Esophagus mucosa (tissue), 1 donor: Measurements from ENCODE around the gene RAD18. TPM values are rescaled to one million over a fixed set of nuclear protein-coding genes. Genes with fewer than 3 reads are reported as not detected.

Experiments used
- ATAC-seq: fragments of 200-7000 bp; cut with Tn5 transposase; one replicate; pipeline ENCODE4 v1.9.1; 2020
- total RNA-seq: library from RNA; stranded (reverse); gene quantifications from one replicate; pipeline ENCODE4 v1.2.4, GENCODE V29; 2023
- donor health status: DM: yes; HTN: yes; CAD: no.

Gene RAD18, protein sequence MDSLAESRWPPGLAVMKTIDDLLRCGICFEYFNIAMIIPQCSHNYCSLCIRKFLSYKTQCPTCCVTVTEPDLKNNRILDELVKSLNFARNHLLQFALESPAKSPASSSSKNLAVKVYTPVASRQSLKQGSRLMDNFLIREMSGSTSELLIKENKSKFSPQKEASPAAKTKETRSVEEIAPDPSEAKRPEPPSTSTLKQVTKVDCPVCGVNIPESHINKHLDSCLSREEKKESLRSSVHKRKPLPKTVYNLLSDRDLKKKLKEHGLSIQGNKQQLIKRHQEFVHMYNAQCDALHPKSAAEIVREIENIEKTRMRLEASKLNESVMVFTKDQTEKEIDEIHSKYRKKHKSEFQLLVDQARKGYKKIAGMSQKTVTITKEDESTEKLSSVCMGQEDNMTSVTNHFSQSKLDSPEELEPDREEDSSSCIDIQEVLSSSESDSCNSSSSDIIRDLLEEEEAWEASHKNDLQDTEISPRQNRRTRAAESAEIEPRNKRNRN
- total RNA-seq: 9.4 TPM

DNA sequence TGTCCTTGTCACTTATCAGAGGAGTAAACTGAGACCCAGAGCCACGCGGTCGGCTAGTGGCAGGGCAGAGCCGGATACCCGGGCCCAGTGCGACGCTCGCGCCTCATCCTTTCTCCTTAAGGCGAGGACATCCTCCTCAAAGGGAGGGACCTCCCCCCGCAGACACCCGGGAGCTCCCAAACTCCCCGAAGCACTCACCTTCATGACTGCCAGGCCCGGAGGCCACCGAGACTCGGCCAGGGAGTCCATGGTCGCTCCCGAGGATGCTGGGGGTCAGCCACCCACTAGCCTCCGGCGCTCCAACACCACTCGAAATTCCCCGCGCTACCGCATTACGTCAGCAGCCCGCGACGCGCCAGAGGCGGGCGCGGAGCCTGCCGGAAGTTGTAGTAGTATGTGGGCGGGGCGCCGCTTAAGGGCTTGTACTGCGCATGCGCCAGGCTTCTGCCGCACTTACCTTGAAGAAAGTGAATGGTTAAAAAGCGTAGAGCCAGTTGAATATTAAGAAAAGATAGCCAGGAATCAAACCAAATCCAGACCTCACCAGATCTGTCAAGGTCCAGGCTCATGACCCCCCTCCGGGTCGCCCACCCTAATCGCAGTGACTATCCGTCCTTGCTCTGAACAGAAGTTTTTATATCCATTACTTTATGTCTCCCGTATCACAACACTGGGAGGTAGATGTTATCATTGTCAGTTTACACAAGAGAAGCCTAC is at the start of gene RAD18:
TSS of gene RAD18 (minus strand) at position 336 of the 717 bp plus-strand sequence. CDS start at position 249, 87 bp downstream.
- ATAC-seq: peak; percentile 93

DNA sequence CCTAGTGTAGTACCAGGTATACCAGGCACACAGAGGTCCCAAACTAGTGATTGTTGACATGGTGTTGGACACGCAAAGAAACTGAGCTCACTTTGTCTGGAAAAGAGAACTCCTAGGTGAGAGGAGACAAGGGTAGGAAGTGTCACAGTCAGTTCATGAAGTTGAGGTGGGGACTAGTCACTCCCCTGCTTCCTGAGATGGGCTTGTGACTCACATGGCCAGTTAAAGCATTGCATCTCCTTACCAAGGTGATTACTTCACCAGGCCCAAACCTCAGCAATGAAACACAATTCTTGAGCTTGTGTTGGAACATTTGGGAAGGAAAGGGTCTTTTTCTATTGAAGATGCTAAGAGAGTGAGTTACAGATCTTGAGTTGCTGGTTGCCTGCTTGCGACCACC is 49.2 kb upstream of the RAD18 start:
- no peak for ATAC-seq

DNA sequence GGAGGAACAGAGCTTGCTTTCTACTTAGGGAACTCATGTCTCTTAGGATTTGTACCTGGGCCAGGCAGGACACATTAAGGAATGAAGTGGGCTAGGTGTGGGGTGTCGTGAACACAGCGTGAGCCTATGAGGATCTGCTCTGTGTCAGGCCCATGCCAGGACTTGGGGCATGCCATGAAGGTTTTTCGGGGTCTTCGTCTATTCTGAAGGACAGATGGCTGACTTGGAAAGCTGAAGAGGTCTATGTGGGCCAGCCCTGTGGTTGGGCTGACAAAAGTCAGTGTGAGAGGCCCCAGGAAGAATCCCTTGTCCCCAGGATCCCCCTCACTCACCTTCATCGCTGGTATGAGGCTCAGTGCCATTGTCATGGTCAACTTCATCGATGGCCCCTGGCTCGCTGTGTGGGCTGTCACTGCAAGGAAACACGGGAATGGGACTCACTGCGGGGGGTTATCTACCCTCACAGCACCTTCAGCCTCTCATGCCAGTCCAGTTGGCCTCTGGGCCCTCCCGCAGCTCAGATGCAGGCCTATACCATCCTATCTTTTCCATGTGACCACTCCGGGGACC is 46.8 kb upstream of the RAD18 start:
- no peak for ATAC-seq

DNA sequence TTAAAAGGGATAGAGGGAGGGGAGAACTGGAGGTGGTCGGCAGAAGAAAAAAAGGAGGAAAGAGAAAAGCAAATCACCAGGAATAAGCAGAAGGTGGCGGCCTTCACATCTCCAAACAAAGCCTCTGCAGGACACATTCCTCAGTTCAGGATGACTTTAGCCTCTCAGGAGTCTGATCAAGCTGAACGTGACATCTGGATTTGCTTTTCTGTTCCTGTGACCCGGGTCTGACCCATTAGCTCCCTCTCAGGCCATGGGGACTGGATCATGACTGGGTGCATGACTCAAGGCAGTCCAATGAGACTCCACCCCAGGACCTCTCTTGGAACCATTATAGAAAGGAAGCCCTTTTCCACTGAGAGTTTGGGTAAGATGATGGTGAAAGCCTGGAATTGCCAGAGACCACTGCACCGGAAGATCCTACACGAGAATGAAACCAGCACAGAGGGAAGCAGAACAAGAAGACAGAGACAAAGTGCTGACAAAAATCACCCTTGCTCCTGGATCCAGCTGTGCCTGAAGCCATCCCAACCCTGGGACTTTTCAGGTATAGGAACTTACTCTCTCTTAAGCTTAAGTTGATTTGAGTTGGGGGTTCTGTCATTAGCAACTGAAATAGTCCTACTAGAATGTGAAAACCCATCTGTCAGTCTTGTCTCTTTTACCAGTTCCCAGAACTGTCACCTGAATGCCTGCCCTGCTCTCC is 45.4 kb upstream of the RAD18 start:
- no peak for ATAC-seq

DNA sequence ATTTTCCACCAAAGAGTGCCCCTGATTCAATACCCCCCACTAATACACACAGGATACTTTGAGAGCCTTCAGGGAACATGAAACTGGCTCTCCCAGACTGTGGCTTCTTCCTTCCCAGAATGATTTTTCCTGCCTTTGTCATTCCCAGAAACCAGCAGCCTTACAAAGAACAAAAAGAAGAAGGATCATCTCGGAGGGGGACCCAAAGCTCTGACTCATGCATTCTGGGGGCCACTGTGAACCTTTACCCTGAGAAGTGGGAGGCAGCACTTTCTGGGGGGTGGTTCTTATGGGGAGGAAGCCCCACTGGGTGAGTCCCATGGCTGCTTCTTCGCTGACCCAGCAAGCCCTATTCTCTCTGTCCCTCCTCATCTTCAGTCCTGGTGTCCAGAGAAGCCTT is 44.7 kb upstream of the RAD18 start:
- ATAC-seq: no peak

DNA sequence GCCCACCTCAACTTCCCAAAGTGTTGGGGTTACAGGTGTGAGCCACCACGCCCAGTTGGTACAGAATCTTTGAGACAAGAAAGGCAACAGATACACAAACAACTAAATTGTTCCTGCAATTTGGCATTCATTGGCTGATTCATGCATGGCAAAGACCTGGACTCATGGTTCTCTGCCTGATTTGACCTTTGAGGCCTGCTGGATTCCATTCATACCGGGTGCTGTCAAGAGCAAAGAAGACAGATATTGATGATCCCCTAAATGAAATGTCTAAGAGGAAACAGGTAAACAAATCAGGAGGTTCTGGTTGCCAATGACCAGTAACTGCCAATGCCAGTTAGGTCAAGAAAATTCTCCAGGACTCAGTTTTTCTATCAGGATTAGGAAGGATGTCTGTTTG is 43.9 kb upstream of the RAD18 start:
- ATAC-seq: no peak

DNA sequence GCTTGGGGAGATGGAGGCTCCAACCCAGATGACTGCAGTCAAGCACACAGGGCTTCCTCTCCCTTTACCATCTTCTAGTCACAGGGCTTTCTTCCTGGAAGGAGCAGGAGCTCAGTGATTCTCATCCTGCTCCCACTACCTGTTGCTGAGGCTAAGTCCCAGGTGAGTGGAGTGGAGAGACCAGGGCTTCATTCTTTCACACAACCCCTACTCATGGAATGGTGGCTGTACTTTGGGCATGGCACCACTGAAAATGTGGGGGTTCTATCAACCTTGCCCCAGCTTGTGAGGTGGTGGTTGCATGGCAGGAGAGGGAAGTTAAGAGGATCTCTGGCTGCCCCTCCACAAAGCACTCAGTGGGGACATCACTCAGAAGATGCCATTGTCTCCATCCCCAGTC is 36.8 kb upstream of the RAD18 start:
- ATAC-seq: no peak

DNA sequence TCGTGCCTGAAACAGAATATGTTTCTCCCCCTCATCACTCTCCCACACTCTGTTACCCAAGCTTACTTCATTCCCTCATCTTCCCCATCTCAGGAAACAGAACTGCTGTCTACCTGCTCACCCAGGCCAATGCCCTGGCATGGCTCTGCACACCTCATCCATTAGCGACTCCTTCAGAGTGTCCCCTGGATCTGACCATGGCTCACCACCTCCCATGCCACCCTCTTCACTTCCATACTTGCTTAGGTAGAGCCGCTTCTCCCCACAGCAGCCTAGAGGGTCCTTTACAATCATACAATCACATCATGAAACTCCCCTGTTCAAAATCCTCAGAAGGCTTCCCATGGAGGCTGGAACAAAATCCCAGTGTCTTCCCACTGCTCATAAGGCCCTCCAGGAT is 33.9 kb upstream of the RAD18 start:
- no peak for ATAC-seq

DNA sequence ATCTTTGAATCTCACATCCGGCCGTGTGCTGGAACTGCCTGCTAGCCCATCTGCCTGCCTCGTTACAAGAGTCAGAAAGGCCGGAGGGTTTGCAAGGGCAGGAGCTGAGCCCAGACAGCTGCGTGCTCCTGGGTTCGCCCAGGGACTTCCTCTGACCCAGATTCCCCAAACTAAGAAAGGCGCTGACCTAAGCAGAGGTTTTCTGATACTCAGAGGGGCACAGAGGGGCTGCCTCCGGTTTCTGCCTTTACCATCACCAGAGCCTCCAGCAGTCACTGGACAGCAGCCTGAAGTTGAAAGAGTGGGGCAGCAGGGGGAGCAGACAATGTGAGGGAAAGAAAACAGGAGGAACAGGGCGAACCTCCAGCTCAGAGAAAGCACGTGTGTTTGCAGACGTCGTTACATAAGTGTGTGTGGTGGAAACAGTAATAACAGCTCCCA is 33.4 kb upstream of the RAD18 start:
- ATAC-seq: no peak

DNA sequence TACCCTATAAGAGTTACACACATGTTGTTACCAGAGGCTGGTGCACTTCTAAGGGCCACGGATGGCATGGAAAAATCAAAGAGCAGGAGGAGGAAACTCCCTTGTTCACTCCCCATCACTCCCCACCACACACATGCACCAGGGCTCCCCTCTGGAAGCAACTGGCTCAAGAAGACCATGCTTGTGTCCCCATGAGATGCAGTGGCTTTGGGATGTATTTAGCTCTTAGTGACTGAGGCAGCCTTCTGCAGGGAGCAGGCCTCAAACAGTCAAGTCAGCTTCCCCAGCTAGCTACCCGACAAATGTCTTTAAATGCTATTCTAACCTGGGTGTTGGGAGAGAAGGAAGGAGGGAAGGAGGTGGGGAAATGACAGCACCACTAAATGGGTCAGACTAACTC is 32.9 kb upstream of the RAD18 start:
- no peak for ATAC-seq

DNA sequence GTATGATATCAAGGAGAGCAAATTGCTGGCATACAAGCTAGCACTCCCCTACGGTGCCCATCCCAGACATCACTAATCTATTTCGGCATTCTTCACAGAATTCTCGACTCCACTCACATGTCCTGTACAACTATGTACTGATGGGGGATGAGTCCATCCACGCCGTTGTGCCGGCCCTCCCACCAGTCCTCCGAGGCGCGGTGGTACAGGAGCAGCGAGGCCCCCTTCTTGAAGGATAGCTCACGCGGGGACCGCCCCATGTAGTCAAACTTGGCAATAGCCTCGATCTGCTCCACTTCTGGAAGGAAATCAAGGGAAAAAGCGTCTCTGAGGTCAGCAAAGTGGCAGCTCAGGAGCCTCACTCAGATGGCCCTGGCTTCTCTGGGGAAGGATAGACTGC is 31.0 kb upstream of the RAD18 start:
- no peak for ATAC-seq

DNA sequence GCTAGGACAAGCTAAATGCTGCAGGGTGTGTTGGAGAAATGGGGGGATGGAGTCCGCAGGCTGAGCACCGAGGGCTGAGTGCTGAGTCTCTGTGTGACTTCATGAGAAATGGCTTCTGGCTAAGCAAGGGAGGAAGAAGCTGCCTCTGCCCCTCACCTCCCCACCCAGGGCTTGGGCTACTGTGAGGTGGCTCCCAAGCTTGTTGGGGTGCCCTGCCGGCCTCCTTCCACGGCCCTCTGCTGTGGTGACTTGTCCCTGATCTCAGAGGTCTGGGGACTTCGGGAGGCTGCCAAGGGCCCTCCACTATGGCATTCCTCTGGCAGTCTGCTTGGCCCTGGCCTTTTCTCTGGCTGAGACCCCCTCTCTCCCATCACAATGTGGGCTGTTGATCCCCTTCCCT is 30.1 kb upstream of the RAD18 start:
- no peak for ATAC-seq

DNA sequence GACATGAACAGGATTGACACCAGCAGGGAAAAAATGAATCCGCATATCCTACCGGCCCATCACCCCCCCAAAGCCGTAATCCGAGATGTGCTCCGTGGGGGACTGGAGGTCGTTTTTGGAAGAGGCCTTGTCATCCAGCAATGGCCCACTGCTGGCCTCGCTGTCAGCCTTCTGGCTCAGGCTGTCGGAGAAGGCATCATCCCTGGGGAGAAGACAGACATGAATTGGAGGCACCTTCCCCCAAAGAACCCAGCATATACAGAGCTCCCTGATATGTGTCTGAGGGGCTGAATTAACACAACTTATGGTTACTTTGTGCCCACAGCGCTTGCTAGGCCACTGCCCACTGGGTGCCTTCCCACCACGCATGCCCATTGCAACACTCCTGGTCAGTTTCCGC is 29.6 kb upstream of the RAD18 start:
- ATAC-seq: no peak

DNA sequence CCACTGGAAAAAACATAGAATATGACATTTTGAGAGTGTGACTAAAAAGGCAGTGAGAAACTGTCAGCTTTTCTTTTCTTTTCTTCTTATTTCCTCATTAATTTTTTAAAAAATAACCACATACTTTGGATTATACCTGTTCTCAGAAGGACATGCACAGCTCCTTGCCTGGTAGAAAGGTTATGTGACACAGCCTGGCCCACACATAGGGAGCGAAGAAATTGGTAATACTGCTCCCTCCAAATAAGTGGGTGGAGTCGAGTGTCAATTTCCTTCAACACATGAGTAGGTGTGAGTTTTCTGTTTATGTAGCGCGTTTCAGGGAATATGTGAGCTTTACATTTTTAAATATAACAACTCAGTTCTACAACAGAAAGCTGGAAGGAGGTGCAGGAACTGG is 28.9 kb upstream of the RAD18 start:
- no peak for ATAC-seq

DNA sequence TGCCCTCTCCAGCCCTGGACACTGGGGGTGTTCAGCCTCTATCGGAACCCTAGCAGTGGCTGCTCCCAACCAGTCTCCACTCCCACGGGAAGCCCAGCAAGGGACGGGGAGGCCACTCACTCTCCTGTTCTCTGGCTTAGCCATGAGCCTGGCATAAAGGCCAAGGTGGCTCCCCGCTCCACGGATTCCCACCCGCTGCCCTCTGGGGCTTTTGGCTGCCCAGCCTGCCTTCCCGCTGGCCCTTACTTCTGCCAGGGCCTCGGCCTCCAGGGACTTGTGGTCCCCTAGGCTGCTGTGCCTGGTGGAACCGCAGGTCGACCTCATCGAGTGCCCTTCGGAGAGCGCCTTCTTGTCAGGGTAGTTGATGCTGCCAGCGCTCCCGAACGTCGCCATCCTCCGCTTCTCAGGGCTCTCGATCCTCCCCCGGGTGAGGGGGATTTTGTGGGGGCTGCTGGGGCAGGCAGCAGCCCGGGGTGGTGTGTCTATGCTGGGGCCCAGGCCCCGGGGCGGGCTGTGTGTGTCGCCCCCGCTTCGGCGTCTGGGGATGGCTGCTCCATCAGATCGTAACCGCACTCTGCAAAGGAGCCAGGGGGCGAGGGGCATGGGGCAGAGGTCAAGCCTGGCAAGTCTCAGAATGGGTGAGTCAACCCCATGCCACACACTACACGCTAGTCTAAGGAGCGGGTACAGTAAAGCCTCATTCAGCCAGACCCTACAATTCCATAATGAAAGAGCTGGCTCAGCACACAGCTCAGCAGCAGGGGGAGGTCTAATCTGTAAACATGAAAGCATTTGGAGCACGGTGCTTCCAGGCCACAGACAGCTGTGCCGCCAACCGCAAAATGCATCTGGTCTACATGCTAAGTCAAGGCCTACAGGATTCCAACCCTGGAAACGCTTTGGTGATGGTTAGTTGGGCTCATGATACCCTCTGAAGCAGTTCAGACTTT is 27.3 kb upstream of the RAD18 start:
- no peak for ATAC-seq

DNA sequence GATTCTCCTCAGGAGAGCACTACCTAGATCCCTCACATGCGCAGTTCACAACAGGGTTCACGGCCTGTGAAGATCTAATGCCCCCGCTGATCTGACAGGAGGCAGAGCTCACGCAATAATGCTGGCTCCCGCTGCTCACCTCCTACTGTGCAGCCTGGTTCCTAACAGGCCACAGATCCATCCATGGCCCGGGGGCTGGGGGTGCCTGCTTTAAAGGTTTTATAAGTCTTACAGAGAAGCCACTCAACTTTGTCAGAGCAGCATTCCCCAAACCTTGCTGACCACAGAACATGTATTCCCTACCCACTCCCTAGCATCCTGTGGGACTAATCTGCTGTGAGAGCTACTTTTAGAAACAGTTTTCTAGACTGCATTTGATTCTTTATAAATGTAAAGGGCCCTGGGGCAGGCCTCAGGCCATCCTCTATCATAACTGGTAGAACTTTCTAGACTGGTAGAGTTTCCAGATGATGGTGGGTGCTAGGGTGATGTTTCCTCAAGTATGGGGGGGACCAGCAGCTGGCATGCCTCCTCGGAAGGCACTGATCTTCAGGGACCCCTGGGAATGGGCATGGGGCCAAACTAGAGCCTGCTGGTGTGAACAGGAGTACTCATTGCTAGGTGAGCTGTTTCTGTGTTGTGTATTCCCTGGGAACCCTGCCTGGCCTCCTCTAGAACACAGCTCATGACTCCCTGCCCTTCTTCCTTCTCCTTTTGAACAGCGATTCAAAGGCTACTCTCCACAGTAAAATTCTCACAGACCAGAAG is 25.7 kb upstream of the RAD18 start:
- ATAC-seq: no peak

DNA sequence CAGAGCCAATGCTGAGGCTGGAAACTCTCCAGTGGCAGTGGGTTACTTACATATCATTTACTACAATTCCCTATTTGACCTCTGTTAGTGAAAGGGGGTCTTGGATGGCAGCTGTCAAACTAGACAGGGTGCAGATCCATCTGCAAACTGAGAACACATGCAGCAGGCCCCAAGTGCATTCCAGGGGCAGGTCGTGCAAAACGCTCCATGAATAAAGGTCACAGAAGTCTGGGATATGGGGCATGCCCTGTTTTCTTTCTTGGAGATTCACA is 25.0 kb upstream of the RAD18 start:
- ATAC-seq: no peak

DNA sequence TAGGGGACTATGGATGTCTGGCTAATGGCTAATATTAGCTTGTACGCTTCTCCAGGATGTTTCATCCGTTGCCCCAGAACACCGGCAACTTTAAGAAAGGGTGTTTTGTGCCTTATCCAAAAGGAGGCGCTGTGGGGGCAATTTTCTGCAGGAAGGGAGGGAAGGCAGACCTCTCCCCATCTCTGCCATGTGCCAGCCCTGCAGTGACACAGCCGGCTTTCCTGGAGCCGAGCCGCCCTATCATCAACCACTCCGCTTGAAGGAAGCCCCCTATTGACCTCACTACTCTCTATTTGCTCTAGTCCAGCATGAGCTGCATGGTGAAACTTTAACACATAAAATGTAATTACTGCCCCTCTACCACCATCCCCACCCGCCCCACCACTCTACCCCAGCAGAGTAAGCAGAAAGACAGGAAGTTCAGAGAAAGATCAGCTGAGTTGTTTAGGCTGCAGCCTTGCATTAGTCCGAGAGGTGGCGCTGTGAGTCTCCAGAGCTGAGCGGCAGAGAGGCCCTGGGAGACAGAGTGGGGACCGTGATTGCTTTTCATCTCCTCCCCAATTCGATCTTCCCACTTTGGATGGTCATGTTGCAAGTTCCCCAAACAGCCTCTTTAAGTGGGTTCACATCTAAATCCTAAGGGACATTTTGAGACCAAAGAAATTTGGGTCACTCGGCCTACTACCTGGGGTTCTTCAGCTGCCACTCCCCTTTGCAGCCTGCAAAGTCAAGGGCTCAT is 24.5 kb upstream of the RAD18 start:
- peak; percentile 76 for ATAC-seq

DNA sequence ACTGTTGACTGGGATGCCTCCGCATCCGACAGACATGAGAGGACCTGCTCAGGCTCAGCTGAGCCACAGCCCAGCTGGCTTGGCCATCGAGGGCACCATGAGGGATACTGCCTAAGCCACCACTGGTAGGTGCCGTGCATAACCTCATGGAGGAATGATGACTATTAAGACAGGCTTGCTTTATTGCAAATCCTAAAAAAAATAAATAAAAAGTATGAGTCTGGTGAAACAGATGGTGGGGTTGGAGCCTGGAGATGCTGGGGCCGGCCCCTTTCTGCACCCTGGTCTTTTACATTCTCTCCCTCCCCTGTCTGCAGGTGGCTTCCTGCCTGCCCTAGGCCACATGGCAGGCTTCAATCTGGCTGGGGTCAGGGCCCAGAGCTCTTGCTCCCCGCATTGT is 24.0 kb upstream of the RAD18 start:
- ATAC-seq: no peak

DNA sequence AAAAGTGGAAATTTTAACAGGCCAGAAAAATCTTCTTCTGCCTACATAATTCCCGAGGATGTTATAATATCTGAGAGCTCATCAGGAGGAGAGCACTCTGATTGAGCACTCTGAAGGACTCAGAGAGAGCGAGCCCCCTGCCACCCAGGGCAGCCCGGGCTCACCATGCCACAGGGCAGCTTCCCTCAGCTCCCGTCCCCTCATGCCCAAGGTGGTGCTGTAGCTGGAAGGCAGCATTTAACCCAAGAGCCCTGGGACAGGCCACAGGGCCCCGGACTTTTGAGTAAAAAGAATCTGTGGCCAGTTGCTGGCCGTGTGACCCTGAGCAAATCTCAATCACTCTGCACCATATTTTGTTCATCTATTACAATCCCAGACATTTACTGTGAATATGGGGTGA is 23.5 kb upstream of the RAD18 start:
- ATAC-seq: no peak

DNA sequence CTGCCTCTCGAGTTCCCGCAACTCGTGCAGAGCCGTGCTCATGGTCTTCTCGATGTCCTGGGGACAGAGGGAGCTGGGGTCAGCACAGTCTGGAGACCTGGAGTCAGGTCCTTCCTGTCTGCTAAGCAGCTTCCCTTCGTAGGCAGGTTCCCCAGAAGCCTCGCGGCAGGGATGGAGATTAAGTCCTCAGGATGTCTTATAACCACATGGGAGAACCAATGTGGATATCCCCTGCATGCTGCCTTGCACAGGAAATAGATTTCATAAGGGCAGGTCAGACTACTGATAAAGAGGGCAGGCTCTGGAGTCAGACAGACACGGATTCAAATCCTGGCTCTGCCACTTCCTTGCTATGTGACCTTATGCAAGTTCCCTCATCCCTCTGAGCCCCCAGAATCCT is 22.6 kb upstream of the RAD18 start:
- no peak for ATAC-seq
